Endometrial microvascular endothelial cells (primary cell): ENCODE data around the gene FARP1. TPM values are rescaled to one million over a fixed set of nuclear protein-coding genes. Genes with fewer than 3 reads are reported as not detected.

ENCODE experiments used
- in situ Hi-C: cut with HindIII; loops from 2 replicates; pipeline ENCODE4 v1.10.0; 2017; ENCODE audit warnings: low sequenced_read_pairs, low pct_unique_long_range_greater_than_20kb; ENCODE audit errors: inconsistent ontology term
- total RNA-seq: library from RNA; depleted of rRNA; stranded (reverse); fragments of >200 nt; gene quantifications from one replicate; pipeline ENCODE4 v1.2.3, GENCODE V29; 2015; ENCODE audit errors: inconsistent ontology term

FARP1 gene
- total RNA-seq, 1 donor from 2014 or later, result 67.3 TPM

DNA sequence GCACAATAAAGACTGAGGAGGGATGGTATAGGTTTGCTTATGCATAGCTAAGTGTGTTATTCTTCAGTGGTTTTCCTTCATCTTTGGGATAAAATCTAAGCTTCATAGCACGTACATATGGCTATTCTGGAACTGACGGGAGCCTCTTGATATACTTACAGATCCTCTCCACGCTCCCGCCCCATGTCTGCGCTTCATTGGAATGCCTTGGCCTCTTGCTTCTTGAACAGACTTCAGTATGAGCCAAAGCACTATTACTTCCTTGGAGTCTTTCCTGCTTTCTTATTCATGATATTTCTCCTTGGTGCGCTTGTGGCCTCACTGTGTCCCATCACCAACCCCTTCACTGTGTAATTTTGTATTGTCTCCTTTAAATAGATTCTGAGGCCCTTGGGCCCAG is 145.3 kb downstream of the FARP1 start:
- in situ Hi-C loops, result no loop called here

DNA sequence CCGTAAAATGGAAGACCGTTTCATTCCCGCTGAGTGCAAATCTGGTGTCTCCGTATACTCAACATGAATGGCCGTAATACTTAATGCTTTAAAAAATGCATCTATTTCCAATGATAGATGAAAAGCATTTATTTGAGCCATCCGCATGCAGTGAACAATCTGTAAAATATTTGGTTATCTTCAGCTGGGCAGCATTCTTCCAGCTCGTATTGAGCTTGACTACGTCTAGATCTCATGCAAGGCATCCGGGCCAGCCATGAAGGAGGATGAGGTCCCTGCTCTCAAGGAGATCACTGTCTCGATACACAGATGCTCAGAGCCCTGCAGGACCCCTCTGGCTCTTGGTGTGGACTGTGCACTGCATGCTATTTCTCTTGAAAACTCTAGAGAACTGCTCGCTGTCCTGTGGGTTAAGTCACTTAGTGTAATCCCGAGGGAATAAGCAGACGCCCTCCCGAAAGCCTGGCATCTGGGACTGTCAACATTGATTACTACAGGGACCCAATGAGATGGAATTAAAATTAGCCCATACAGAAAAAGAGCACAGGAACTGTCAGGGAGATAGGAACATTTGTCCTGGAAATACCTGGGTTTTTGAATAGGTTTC is 146.5 kb downstream of the FARP1 start:
- in situ Hi-C loops, result no loop called here

DNA sequence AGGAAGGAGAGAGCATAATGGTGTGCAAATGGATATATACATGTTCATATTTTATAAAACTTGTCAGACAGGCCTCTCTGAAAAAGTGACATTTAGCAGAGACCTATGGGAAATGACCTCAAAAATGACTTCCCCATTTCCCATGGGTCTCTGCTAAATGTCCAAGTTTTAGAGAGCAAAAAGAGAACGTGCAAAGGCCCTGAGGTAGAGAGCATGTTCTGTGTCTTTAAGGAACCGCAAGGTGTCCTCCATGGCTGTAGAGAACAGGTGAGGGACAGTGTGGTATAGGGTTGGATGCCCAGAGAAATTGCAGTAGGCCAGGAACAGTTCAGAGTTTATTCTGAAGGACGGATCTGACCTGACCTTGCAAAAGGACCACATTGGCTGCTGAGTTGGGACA is 147.4 kb downstream of the FARP1 start:
- in situ Hi-C loops, result no loop called here

DNA sequence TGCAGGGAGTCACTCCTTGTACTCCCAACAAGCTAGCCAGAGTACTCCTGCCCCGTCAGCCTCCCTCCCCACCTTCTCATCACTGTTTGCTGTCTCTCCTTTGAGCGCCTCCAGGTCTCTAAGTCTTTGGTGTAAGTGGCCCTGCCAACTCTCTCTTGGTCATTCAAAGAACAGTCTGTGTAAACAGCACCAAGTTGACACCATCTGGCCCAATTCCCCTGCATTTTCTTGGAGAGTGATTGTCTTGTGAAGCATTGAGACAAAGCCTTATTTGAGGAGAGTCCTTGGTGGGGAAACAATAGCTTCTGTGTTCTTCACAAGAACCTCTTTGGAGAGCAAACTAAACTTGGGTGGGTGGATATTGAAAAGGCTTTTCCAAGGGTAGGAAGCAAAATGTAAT is 148.8 kb downstream of the FARP1 start:
- in situ Hi-C loops, result no loop called here

DNA sequence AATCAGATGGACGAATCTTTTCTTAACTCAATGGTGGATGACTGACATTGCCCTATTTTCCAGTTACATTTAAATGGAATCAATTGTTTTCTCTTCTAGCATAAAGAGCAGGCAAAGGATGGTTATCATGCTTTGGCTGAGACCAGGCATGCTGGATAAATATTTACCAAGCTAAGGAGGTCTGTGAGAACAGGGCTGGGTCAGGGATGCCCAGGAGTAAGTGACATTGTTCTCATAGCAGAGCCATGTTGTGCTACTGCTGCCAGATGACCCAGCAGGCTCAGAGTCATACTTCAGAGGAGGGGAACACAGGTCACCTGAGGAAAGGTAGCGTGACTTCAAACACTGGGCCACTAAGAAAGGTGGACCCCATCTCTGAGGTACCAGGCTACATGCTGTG is 150.2 kb downstream of the FARP1 start:
- in situ Hi-C loops, result no loop called here

DNA sequence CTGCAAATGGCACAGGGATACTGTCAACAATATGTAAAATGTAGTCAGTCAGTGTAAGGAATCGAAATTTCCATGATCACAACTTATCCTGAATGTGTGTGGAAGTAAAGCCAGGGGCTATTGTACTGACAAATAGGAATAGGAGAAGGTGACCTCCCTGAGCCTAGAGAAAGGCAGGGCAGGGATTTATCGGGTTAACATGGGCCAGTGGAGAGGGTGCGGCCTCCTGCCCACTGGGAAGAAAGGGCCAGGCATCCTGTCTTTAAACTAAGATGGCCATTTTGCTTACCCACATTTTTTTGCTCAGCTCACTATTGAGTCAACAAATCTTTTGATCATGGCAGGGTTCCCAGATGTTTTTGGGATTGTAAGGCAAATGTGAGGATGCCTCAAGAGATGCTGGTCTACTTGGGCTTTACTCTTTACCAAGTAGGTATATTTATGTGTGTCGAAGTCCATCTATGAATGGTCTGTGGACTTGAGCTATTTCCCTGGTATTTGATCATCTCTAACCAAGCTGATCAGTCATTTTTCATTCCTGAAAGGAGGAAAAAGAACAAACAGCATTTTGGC is 150.8 kb downstream of the FARP1 start:
- in situ Hi-C loops, result no loop called here

DNA sequence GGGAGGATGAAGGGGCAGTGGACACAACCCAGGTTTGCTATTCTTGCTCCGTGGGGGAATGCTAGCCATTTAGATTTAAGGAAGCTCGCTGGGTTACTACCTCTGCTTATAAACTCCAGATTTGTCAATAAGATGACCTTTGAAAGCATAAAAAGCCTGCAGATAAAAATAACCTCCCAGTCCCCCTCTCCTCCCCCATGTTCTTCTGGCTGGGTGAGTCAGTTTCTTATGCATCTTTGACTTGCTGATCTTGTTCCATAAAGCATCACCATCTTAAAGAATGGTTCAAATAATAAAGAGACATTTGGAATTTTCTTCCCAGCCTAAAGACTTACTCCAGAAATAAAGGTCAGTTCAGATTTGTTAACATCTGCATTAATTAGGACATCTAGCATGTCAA is 152.5 kb downstream of the FARP1 start:
- in situ Hi-C loops, result no loop called here

DNA sequence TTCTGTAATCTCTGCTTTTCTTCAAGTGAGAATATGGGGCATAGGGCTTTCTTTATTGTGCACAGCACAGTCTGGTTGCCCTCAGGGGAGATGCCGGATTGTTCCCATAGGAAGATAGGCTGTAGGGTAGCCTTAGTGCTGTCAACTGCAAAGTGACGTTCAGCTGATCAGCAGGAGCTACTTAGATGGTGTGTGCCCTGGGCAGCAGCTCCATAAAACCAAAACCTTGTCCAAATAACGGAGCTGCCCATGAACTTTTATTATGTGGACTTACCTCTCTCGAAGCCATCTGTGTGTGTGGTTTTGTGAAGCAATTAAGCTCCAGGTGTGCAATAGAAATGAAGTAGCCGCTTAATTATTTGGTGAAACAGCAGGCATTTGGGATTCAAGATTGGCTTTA is 154.2 kb downstream of the FARP1 start:
- in situ Hi-C loops, result no loop called here

DNA sequence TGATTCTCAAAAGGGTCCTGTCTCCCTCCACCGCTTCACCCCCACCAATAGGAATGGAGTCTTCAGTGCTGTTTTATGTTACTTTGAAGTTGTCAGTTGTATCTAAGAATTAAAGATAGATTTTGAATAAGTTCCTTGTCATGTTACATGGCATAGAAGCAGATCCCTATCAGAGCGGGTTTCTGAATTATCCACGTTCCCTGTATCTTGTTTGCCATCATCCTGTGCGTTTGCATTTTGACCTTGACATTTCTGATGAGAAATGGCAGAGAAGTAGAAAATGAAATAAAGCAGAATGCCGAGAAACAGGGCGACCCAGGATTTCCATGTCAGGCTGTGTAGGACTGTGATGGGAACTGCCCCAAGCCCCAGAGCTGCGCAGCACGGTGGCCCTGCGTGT is 154.9 kb downstream of the FARP1 start:
- in situ Hi-C loops, result no loop called here

DNA sequence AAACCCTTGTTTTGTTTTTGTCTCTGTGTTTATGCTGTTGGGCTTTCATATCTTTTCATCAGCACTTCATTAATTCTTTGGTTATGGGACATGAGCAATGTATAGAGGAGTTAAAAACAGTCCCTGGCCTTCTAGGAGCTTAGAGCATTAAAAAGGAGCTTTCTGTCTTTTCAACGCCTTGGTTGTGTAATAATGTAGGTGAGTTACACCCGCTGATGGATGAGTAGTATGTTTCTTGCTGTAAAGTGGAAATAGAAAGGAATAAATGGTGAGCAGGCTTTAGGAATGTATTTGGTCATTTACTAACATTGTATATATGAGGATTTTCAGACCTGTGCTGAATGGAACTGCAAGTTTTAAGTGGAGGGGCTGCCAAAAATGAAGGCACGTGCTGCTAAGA is 155.7 kb downstream of the FARP1 start:
- in situ Hi-C loops, result no loop called here

DNA sequence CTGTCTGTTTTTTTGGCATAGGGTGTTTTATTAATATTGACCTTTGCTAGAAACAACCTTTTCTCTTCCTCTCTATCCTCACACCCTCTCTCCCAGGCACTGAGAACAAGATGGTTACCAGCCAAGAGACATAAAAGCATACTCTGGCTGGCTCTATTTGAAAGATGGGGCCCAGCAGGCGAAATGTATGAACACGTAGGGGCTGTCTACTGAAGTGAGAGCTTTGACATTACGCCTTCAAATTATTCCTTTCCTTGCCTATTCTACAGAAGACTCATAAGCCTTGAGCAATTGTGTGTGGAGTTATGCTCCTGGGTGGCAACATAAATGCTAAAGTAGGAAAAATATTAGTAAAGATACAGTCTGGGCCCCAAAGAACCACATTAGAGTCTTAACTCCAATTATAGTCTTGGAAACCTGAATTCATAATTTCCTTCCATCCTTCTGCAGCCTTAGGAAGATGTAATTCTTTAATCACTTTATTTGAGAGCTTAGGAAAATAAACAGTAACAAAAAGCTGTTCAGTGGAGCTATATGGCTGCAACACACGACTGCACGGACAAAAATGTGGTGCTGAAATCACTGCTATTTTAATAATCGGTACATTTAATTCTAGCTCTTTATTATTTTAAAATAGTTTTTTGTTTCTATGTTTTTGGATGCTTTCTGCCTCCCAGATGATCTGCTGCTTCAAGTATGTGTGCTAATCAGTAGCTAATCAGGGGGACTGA is 156.5 kb downstream of the FARP1 start:
- in situ Hi-C loops, result no loop called here

DNA sequence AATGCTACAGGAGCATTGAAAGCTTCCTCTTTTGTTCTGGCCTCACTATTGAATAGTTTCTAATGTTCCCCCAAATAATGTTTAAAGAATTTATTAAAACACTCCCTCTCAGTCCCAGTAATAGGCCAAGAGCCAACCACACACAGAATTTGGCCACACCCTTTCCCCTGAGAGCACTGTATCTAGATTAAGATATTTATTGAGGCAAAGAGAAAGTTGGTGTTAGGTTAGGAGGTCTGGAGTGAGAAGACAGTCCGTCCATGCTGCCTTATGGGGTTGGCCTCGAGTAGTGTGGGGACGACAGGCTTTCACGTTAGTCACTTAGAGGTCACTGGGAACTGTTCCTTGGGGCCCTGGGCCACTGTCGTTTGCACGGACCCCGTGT is 157.1 kb downstream of the FARP1 start:
- in situ Hi-C loops, result no loop called here

DNA sequence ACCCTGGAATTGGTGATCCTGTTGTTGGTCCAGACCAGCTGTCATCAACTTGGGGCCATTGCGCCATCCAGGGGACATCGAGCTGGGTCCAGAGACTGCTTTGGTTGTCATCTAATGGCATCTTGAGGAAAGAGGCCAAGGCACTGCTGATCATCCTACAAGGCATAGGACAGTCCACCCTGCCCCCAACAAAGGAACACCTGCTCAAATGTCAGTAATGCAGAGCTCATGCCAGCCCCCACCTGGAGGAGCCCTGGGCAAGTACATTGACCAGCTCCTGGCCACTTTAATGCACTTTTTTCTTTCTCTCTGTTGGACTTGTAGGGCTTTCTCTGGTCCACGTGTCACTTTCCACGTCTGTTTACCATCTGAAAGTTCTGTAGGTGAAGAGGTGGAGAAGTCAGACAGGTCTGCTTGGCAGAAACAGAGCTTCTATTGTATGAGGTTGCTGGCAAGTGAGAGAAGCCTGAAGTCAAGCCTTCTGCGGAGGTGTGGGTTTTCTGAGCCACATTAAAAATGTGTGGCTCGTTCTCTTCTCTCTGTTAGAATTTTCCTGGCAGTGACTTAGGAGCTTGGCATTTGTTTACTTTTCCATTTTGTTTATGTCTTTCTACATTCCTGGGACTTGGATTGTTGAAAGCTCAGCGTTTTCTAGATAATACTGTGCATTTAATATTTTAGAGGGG is 158.2 kb downstream of the FARP1 start:
- in situ Hi-C loops, result no loop called here

DNA sequence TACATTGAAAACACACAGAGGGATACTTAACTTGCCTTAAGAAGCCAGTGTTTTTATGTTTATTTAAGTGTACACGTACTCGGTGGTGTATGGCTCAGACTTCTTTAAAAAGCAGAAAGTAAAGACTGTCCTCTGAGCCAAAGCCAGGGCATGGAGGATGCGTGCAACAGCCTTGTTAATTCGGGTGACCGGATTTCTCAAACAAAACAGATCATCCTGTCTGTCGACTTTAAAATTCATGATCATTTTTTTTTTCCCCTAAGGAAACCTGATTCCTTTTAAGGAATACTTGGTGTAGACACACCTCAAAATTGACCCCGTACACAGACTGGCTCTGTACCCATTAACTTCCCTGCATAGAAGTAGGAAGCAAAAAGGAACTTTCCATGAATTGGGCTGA is 158.8 kb downstream of the FARP1 start:
- in situ Hi-C loops, result no loop called here

DNA sequence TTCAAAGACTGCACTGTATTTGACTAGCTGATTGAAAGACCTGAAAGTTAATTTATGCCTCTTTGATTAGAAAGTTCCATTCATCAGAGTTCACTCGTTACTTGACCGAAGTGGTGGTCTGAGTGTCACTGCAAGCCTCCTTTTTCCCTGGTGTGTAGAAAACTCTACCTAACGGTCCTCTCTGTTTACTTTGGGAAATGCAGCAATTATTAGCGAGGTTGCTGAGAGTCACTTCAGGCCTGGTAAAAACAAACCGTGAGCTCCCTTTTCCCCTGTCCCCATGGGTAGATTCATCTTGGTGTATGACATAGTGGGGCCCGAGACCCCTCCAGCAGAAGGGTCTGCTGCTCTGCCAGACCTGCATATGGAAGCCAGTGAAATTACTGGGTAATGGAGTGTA is 161.0 kb downstream of the FARP1 start:
- in situ Hi-C loops, result no loop called here

DNA sequence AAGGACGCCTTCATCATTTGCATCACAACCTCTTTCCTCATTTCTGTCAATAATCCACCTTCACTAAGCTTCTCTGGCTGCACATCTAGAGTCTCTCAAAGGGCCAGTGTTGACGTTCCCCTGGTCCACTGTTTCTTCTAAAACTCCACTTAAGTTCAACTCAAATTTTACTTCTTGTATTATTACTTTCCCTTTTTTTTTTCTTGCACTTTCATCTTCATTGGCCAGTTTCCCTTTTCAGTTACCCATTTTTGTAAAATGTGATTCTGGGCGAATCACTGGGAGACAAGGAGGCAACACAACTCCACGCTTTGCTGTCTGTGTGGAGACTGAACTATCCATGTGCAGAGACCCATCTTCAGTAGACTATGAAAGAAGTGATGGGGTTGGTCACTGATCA is 162.8 kb downstream of the FARP1 start:
- in situ Hi-C loops, result no loop called here

DNA sequence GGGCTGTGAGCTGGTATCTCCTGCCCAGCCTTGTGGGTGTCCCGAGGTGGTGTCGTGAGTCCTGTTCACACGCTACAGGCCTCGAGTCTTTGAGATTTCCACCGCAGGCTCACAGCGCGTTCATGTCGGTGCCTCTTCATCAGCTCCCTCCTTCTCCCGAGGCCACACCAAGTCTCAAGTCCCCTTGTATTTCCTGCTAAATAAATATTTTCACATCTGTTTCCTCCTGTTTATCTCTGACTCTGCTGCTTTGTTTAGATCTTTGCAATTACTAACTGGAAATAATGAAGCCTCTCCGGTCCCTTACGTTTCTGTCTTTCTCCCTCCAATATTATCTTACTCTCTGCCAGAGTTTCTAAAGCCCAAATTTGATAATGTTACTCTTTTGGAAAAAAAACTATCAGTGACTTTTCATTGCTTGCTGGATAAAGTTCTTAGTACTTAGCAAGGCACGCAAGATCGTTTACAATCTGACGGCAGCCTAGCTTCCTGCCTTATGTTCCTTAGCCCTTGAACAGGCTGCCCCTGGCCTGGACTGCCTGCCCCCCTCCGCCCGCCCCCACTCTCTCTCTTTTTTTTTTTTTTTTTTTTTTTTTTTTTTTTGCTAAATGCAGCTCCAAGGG is 164.7 kb downstream of the FARP1 start:
- in situ Hi-C loops, result no loop called here

DNA sequence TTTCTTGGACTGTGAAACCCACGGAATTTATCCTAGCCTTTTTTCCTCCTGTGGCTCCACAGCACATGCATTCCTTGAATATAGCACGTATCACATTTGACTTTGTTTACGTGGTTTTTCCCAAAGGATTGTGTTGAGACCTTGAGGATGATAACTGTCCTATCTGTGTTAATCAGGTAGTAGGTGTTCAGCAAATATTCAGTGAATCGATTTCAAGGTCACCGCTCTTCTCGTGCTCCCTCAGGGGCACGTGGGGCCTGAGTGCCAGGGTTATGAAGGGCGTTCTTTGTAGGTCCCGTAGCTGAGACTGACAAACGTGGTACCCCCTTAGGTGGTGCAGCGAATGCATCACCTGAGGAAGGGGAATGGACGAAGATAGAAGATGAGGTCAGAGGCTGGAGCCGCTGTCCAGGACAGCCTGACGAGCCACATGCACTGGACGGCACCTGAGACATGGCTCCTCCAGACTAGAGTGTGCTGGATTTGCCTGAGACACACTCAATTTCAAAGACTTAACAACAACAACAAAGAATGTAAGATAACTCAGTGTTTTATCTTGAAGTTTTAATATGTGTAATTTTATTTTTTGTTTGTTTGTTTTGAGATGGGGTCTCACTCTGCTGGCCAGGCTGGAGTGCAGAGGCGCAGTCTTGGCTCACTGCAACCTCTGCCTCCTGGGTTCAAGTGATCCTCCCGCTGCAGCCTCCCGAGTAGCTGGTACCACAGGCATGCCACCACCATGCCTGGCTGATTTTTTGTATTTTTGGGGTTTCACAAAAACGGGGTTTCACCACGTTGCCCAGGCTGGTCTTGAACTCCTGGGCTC is 165.4 kb downstream of the FARP1 start:
- in situ Hi-C loops, result no loop called here
